ENCODE results near the gene LACTBL1. TPM values are rescaled to one million over a fixed set of nuclear protein-coding genes. Genes with fewer than 3 reads are reported as not detected.

LACTBL1 gene
- total RNA-seq, 2 donors from 2014 or later, result not detected

DNA sequence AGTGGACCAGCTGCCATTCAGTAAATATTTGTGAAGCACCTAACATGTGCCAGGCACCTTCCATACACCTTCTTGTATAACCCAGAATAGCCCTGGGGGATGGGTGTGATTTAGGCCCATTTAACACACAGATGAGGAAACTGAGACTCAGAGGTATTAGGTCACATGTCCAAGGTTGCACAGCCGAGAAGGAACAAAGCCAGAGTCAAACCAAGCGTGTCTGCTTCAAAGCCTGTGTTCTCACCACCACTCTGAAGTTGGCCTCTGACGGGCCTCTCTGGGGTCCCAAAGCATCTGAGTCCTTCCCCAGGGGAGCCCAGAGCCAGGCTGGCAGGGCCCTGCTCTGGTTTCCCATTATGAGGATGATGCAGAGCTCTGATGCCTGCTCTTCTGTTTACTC, 65.1 kb downstream of the LACTBL1 start:
- intact Hi-C loops (cut with DNase I), result no loop called here
- H3K36me3 ChIP-seq, result no peaks in the 10 kb centered on the region

GRCh38 chr1:22906968-22907367, 65.7 kb downstream of the LACTBL1 start:
- Histone ChIP-seq H3K36me3 (no peaks in the 10 kb centered on the region), H3K27ac (no peak overlapping the region), H3K4me1 (no peaks in the 10 kb centered on the region), H3K9ac (ENCODE audit: low read depth in 2 of 2, low read length in 2 of 2) (no peak overlapping the region), H3K27me3 (no peaks in the 10 kb centered on the region), H3K9me3 (no peaks in the 10 kb centered on the region), H3K4me3 (no peak overlapping the region)
- TF ChIP-seq, protein P1, sequence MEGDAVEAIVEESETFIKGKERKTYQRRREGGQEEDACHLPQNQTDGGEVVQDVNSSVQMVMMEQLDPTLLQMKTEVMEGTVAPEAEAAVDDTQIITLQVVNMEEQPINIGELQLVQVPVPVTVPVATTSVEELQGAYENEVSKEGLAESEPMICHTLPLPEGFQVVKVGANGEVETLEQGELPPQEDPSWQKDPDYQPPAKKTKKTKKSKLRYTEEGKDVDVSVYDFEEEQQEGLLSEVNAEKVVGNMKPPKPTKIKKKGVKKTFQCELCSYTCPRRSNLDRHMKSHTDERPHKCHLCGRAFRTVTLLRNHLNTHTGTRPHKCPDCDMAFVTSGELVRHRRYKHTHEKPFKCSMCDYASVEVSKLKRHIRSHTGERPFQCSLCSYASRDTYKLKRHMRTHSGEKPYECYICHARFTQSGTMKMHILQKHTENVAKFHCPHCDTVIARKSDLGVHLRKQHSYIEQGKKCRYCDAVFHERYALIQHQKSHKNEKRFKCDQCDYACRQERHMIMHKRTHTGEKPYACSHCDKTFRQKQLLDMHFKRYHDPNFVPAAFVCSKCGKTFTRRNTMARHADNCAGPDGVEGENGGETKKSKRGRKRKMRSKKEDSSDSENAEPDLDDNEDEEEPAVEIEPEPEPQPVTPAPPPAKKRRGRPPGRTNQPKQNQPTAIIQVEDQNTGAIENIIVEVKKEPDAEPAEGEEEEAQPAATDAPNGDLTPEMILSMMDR (IDR thresholded peaks at IDR 0.05), result no peak
- intact Hi-C loops (cut with DNase I), result no loop called here
- no peak for DNase-seq

More for the DNA sequence above, 65.1 kb downstream of the LACTBL1 start:
- H3K27ac ChIP-seq, result no peak overlapping the region
- TF ChIP-seq, protein P1 (IDR thresholded peaks at IDR 0.05), result no peak
- no peak overlapping the region for H3K9ac ChIP-seq (ENCODE audit: low read depth in 2 of 2, low read length in 2 of 2)
- no peak overlapping the region for H3K4me3 ChIP-seq
- no peaks in the 10 kb centered on the region for H3K4me1 ChIP-seq
- no peaks in the 10 kb centered on the region for H3K27me3 ChIP-seq
- no peak for DNase-seq
- H3K9me3 ChIP-seq, result no peaks in the 10 kb centered on the region

DNA sequence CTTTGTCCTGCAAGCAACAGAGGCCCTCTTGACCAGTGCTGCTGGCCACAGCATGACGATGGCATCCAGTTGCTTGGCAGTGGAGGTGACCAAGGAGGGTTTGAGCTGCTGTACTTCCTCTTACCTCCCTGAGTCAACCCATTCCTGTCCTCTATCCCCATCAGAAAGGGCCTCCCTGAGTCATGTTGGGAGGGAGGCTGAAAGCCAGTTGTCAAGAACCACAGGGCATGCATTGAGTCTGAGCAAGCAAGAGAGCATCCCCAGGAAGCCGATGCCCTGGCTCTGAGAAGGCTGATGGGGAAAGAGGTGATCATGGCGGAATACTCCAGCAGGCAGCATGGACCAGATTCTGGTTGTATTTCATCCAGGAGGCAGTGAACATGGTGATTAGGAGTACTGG, 69.6 kb downstream of the LACTBL1 start:
- intact Hi-C loops (cut with DNase I), result no loop called here
- Histone ChIP-seq H3K9ac (ENCODE audit: low read depth in 2 of 2, low read length in 2 of 2) (no peak overlapping the region), H3K4me3 (no peak overlapping the region), H3K27me3 (no peaks in the 10 kb centered on the region), H3K4me1 (no peaks in the 10 kb centered on the region), H3K27ac (no peak overlapping the region), H3K36me3 (no peaks in the 10 kb centered on the region), H3K9me3 (no peaks in the 10 kb centered on the region)
- TF ChIP-seq, protein P1 (IDR thresholded peaks at IDR 0.05), result no peak
- no peak for DNase-seq

Other genes starting within 250 kb of the LACTBL1 start
- gene TEX46, start 43.0 kb upstream of the LACTBL1 start, total RNA-seq, result not detected
- gene KDM1A, start 46.6 kb upstream of the LACTBL1 start, total RNA-seq, result 10 to 100 TPM; 59.2 to 72.6 TPM
- gene LUZP1, start 196.0 kb upstream of the LACTBL1 start, total RNA-seq, result 10 to 100 TPM; 42.4 to 50.4 TPM
- gene HTR1D, start 244.6 kb upstream of the LACTBL1 start, total RNA-seq, result under 1 TPM; 0.27 to 0.42 TPM

All from colonic mucosa (tissue), 4 donors.